ENCODE measurements around the gene MYZAP.

Gene MYZAP

GRCh38 chr15:57559875-57560274, 31.8 kb upstream of the MYZAP start:
- TF ChIP-seq TAF1 (IDR thresholded peaks at IDR 0.05; ENCODE audit: borderline replicate concordance, insufficient read depth, low read length) = no peak
- no peak for TF ChIP-seq REST (IDR thresholded peaks at IDR 0.05; ENCODE audit: insufficient read depth in 1 of 2, low read depth in 2 of 2, low read length in 2 of 2)
- no peak for TF ChIP-seq SIN3A (IDR thresholded peaks at IDR 0.05; ENCODE audit: borderline replicate concordance, insufficient read depth, low read length)
- TF ChIP-seq POLR2AphosphoS5 (IDR thresholded peaks at IDR 0.05; ENCODE audit: low read depth, low read length) = no peak
- TF ChIP-seq FOXP2 (optimal IDR thresholded peaks at IDR 0.05; ENCODE audit: borderline replicate concordance, extremely low read depth, extremely low read length, insufficient read depth) = no peak

GRCh38 chr15:57561041-57561711, 30.5 kb upstream of the MYZAP start:
- TF ChIP-seq REST (IDR thresholded peaks at IDR 0.05; ENCODE audit: insufficient read depth in 1 of 2, low read depth in 2 of 2, low read length in 2 of 2) = no peak
- TF ChIP-seq SIN3A (IDR thresholded peaks at IDR 0.05; ENCODE audit: borderline replicate concordance, insufficient read depth, low read length) = no peak
- no peak for TF ChIP-seq TAF1 (IDR thresholded peaks at IDR 0.05; ENCODE audit: borderline replicate concordance, insufficient read depth, low read length)
- TF ChIP-seq POLR2AphosphoS5 (IDR thresholded peaks at IDR 0.05; ENCODE audit: low read depth, low read length) = no peak
- no peak for TF ChIP-seq FOXP2 (optimal IDR thresholded peaks at IDR 0.05; ENCODE audit: borderline replicate concordance, extremely low read depth, extremely low read length, insufficient read depth)

GRCh38 chr15:57562196-57562769, 29.4 kb upstream of the MYZAP start:
- TF ChIP-seq REST (IDR thresholded peaks at IDR 0.05; ENCODE audit: insufficient read depth in 1 of 2, low read depth in 2 of 2, low read length in 2 of 2) (no peak), FOXP2 (optimal IDR thresholded peaks at IDR 0.05; ENCODE audit: borderline replicate concordance, extremely low read depth, extremely low read length, insufficient read depth) (no peak), SIN3A (IDR thresholded peaks at IDR 0.05; ENCODE audit: borderline replicate concordance, insufficient read depth, low read length) (no peak), TAF1 (IDR thresholded peaks at IDR 0.05; ENCODE audit: borderline replicate concordance, insufficient read depth, low read length) (no peak), POLR2AphosphoS5 (IDR thresholded peaks at IDR 0.05; ENCODE audit: low read depth, low read length) (no peak)

- TF ChIP-seq SIN3A (IDR thresholded peaks at IDR 0.05; ENCODE audit: borderline replicate concordance, insufficient read depth, low read length) = no peak
- no peak for TF ChIP-seq TAF1 (IDR thresholded peaks at IDR 0.05; ENCODE audit: borderline replicate concordance, insufficient read depth, low read length)
- no peak for TF ChIP-seq FOXP2 (optimal IDR thresholded peaks at IDR 0.05; ENCODE audit: borderline replicate concordance, extremely low read depth, extremely low read length, insufficient read depth)
- no peak for TF ChIP-seq REST (IDR thresholded peaks at IDR 0.05; ENCODE audit: insufficient read depth in 1 of 2, low read depth in 2 of 2, low read length in 2 of 2)
- TF ChIP-seq POLR2AphosphoS5 (IDR thresholded peaks at IDR 0.05; ENCODE audit: low read depth, low read length) = no peak
Observed at GRCh38 chr15:57563416-57563815, 28.3 kb upstream of the MYZAP start.
